HG02588 (cell line): Measurements from ENCODE around the gene MAP3K14.
A peak's percentile ranks its signal among the peaks of the same experiment; 100 is the strongest.

Source experiments
- ATAC-seq: cut with Tn5 transposase; IDR thresholded peaks from one replicate; pipeline ENCODE4 v1.9.1; 2021; ENCODE audit warnings: mild to moderate bottlenecking, moderate library complexity; ENCODE audit not compliant: unreplicated experiment

MAP3K14 gene

GRCh38 chr17:45238155-45238774 lies 78.6 kb downstream of the MAP3K14 start:
- ATAC-seq = no peak

- ATAC-seq = no peak
Observed at GRCh38 chr17:45237686-45238085, 79.1 kb downstream of the MAP3K14 start.

GRCh38 chr17:45236282-45236606 lies 80.6 kb downstream of the MAP3K14 start:
- ATAC-seq = no peak

GRCh38 chr17:45235416-45236281 lies 81.2 kb downstream of the MAP3K14 start:
- no peak for ATAC-seq

GRCh38 chr17:45234641-45235415 lies 82.0 kb downstream of the MAP3K14 start:
- no peak for ATAC-seq

- ATAC-seq = no peak
Observed at GRCh38 chr17:45233423-45233924, 83.3 kb downstream of the MAP3K14 start.

GRCh38 chr17:45232514-45233422 lies 84.1 kb downstream of the MAP3K14 start:
- no peak for ATAC-seq

GRCh38 chr17:45231481-45232116 lies 85.2 kb downstream of the MAP3K14 start:
- no peak for ATAC-seq

GRCh38 chr17:45230787-45231480 lies 85.9 kb downstream of the MAP3K14 start:
- ATAC-seq = no peak

GRCh38 chr17:45230410-45230786 lies 86.4 kb downstream of the MAP3K14 start:
- no peak for ATAC-seq

GRCh38 chr17:45229681-45230409 lies 87.0 kb downstream of the MAP3K14 start:
- ATAC-seq = no peak

GRCh38 chr17:45228763-45229539 lies 87.9 kb downstream of the MAP3K14 start:
- peak; percentile 33 for ATAC-seq

GRCh38 chr17:45227926-45228762 lies 88.7 kb downstream of the MAP3K14 start:
- no peak for ATAC-seq

GRCh38 chr17:45227101-45227925 lies 89.5 kb downstream of the MAP3K14 start:
- no peak for ATAC-seq

- no peak for ATAC-seq
Observed at GRCh38 chr17:45226576-45226975, 90.2 kb downstream of the MAP3K14 start.

GRCh38 chr17:45225964-45226530 lies 90.8 kb downstream of the MAP3K14 start:
- peak; percentile 41 for ATAC-seq
